Stromal cell of bone marrow (primary cell): Measurements from ENCODE around the gene C18orf32.
"Not testable (repeated sequence)": the region's sequence is repeated elsewhere in the genome, so short reads cannot be mapped to it uniquely, and the experiment has no call there.

Experiments used
- DNase-seq: peaks from one replicate; pipeline ENCODE4 v3.0.0-alpha.2; 2012; ENCODE audit warnings: low read depth

Gene C18orf32

DNA sequence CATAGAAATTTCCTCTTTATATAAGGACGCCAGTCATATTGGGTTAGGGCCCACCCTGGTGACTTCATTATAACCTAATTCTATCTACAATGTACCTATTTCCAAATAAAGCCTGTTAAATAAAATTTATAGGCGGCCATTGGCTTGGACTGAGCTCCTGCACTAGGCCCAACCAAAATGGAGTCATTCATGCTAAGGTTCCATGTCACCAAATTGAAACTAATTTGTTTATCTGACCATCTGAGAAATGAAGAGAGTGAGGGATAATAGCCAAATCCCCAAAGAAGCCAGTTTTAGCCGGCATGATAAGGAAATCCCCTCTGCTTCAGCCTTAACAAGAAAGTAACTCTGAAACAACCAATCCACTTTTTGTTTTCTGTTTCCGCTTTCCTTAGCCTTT, 19.4 kb downstream of the C18orf32 start:
- DNase-seq = no peak

DNA sequence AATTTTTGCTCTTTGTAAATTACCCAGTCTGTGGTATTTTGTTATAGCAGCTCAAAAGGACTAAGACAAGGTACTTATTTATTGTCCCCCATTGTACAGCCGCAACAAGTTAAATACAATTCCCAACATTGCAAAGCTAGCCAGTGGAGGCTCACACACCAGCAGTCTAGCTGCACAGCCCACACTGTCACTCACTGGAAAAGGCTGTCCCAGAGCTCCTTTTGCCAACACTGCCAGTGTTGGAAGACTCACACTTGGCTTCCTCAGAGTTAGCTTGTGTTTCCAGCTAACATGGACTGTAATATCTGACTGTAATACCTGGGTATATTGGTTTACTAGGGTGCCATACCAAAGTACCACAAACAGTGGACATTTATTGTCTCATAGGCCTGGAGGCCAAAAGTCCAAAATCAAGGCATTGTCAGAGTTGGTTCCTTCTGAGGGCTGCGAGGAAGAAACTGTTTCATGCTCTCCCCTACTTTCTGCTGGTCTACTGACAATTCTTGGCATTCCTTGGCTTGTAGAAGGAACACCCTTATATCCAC, 19.9 kb downstream of the C18orf32 start:
- DNase-seq = no peak

DNA sequence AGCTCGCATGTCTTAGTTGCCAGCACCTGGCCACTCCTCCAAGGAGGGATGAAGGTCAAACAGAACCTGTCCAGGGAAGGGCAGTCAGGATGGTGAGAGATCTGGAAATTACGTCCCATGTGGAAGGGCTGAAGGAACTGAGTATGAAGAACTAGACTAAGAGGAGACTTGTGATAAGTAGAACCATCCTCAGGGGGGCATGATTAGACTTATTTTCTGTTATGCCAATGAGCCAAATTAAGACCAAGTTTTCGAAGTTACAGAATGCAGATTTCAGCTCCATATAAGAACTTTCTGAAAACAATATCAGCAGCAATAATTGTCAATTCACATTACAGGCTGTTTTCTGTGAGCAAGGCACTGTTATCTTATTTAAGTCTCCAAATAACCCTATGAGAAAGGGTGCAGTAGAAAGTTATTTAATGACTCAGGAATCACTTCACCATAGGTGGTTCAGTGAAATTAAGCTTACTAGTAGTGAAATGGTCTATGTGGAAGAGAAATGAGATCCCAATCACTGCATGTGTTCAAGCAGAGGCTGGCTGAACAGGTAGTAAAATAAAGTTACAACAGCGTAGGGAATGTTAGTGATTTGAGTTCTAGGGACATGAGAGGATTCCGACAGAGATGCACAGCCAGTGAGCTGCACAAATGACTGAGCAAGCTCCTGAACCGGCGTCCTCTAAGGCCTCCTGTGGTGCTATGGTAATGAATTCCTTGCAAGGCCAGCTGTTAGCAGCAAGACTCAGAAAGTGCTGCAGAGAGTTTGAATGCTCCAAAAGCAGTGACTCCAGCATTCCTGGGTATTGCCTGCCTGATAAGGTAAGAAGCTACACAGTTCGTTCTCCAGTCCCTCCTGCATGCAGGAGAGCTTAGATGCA, 22.1 kb downstream of the C18orf32 start:
- no peak for DNase-seq

DNA sequence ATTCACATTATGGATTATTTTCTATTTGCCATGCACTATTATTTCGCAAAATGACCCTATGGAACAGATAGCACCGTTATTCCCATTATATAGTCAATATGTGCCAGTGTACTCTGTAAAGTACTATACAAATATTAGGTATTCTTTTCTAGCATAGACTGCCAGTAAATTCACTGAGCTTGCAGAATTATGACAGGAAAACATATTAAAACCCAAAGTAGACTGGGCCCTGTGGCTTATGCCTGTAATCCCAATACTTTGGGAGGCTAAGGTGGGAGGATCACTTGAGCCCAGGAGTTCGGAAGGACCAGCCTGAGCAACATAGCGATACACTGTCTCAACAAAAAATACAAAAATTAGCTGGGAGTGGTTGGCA, 25.4 kb downstream of the C18orf32 start:
- no peak for DNase-seq

DNA sequence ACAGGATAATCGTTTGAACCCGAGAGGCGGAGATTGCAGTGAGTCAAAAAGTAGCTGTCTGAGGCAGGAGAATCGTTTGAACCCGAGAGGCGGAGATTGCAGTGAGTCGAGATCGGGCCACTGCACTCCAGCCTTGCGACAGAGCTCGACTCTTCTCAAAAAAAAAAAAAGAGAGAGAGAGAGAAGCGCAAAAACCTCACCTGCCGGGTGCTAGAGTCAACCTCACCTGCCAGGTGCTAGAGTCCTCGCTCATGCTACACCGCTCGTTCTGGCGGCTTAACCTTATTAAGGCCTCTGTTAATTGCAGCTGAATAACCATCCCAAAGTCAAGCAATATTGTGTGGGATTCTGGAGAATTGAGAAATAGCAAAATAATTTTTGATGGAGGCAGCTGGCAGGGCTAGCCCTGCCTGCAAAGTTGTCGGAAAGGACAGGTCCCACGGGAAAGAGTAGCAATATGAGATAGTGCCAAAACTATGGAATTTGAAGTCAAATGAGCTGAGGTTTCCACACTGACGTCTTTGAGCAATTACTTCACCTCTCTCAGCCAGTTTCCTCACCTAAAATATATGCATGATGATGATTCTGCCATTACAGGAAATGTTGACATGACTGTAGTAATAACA, 25.9 kb downstream of the C18orf32 start:
- DNase-seq = peak; percentile 35

DNA sequence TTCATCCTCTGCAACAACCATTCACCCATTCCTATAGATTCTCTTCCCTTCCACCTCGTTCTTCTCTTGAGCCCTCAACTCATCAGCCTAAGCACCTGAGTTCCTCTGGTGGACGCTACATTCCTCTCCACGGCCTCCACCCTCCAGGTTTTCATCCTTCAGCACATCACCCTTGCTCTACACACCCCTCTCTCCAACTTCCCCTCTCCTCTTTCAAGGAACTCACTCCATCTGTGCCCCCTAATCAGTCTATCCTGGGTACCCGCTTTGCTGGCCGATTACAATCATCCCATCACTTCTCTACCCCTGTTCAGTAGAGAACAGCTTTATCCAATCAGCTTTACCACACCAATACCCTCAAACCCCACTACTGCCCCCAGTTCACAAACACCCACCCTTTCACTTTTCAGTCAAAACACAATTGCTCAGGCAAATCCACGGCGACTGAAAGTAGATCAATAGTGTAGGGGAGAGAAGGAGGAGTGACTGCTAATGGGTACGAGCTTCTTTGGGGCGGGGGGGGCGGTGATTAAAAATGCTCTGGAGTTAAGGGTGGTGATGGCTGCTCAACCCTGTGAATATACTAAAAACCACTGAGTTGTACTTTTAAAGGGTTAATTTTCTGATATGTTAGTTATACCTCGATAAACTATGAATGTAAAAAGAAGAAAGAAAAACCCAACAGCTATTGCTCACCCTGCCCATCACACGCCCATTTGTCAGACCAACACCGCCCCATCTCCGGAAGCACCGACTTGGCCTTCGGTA, 27.4 kb downstream of the C18orf32 start:
- no peak for DNase-seq

DNA sequence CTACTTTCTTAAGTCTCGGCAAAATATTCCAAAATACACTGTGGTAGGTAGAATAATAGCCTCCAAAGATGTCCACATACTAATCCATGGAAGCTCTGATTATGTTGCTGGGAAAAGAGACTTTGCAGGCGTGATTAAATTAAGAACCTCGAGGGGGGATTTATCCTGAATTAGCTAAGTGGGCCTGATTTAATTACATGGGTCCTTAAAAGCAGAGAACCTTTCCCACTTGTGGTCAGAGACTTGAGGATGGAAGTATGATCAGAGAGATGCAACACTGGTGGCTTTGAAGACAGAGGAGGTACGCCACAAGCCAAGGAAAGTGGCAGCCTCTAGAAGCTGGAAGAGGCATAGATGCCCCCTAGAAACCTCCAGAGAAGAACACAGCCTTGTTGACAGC, 29.4 kb downstream of the C18orf32 start:
- DNase-seq = no peak

DNA sequence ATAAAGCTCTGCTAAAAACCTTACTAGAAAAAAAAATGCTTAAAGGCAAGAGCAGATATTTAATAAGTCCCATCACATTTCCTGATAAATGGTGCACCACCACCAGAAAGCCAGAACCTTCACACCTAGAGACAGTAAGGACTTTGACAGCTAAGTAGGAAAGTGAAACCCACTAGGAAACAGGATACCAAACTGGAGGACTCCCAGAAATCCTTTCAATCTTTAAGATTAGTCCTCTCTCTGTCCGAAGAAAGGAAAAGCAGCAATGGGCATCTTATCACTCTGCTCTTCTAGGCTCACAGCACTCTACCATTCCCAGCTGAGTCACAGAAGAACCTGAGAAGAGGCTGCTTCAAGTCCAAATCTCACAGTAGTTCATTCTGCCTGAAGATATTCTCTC, 30.2 kb downstream of the C18orf32 start:
- DNase-seq = peak; percentile 18

DNA sequence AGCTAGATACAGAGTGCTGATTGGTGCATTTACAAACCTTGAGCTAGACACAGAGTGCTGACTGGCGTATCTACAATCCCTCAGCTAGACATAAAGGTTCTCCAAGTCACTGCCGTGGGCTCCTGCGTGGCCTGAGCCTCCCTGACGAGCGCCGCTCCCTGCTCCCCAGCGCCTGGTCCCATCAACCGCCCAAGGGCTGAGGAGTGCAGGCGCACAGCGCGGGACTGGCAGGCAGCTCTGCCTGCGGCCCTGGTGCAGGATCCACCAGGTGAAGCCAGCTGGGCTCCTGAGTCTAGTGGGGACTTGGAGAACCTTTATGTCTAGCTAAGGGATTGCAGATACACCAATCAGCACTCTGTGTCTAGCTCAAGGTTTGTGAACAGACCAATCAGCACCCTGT, 34.5 kb downstream of the C18orf32 start:
- DNase-seq = not testable (repeated sequence)

DNA sequence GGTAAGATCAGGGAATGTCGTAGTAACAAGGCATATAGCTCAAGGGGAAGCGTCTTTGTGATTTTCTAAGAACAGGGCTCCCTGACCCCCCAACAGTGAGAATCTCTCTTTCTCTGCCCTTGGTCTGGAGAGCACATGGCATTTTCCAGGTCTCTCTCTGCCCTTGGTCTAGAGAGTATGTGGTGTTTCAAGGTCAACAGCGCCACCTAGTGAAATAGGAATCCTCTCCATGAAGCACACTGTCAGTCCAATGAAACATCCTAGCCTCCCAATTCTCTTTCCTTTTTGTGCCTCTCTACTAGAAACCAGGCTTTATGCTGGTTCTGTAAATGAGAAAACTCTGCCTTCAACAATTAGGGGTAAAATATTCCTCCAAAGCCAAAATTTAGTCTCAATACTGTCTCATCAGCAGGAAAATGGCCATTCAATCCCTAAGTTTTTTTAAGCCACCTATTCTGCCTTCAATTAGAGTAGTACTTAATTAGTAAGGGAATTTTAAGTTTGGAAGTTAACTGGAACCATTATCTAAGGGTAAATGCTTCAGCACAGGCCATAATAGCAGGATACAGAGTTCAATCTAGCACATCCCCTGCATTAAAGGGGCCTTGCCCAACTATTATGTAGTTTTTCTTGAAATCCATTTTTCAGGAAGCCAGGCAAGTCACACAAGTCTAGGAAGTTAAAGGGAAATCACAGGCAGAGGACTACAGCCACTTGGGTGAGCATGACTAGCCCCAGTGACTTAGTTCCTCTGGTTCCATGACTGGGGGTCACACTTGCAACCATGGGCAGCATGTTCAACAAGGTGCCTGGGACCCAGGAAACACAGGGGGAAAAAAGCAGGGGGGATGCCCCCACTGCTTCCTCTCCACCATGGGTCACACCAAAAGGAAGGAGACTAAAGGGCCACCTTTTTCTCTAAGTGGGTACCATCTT, 39.0 kb downstream of the C18orf32 start:
- DNase-seq = peak; percentile 27

DNA sequence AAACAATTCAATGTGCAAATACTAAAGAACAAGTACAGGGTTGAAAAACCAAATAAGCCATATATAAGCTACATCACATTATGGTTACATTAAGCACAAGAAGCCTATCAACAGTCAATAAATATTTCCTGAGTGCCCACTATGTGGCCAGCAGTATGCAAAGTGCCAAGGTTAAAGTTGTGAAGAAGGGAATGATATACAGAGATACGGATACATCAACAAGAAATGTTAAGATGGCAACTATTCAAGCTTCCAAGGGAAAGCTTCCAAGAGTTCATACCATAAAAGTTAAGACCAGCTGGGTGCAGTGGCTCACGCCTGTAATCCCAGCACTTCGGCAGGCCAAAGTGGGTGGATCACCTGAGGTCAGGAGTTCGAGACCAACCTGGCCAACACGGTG, 40.6 kb downstream of the C18orf32 start:
- DNase-seq = no peak

DNA sequence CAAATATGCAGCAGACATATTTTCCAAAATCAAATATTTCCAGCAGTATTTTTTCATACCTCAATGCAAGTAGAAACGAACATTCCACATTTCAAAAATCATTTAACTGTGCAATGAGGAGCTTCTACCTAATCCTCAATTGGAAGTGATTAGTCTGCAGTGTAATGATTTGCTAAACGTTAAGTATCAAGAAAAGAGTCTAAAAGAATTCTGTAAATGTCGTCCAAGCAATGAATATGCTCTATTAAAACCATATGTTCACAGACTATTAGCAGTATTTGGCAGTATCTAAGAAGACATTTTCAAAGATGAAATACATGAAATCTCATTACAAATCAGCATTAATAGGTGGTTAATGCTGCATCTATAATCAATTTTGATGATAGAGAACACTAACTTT, 42.5 kb downstream of the C18orf32 start:
- DNase-seq = no peak

DNA sequence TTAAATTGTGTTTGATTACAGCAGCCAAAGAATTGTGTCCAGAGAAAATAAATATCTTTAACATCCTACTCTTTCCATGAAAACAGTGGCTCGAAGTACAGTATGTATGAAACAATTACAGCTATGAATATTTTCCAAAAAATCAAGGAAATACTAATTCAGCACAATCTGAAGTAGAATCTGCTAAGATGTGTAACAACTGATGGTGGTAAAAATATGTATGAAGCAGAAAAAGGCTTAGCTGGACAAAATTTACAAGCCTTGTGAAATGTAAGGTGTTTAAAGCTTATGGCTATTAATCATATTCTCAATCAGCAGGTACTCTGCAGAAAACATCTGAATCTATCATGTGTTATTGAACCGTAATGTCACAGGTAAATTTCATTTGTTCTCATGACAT, 43.2 kb downstream of the C18orf32 start:
- no peak for DNase-seq

DNA sequence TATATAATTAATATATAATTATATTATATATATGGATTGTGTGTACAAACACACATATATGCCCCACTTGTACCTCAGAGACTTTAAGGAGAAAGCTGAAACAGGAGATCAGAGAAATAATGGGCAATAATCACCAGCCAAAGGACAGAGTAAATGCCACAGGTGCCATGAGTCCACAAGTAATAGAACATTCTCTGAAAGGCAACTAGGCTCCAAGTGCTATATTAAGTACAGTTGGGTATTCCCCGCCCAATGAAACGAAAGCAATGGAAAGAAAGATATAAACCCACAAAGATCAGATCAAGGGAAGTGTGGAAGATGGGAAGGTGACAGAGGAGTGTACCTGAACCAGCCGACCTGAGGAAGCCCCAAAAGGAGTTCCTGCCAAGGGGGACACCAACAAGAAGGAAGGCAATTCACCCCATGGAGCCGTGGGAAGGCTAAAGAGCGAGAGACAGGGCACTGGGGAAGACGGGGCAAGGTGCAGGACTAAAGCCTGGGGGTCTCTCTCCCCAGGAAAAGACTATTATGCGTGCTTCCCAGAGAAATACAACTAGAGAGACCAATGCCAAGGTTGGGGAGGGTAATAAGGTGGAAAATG, 45.6 kb downstream of the C18orf32 start:
- DNase-seq = no peak

DNA sequence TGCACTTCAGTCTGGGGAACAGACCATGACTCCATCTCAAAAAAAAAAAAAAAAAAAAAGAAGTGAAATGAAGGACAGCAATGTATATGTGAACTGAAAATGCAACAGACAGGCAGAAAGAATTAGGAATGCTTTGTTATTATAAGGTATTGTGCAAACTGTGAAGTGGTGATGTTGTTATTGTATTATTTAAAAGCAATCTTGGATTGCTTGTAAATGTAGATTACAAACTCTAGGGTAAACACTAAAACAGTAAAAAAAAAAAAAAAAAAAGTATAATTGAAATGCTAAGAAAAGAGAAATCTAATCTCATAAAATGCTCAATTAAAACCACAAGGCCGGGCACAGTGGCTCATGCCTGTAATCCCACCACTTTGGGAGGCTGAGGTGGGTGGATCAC, 51.9 kb downstream of the C18orf32 start:
- no peak for DNase-seq

DNA sequence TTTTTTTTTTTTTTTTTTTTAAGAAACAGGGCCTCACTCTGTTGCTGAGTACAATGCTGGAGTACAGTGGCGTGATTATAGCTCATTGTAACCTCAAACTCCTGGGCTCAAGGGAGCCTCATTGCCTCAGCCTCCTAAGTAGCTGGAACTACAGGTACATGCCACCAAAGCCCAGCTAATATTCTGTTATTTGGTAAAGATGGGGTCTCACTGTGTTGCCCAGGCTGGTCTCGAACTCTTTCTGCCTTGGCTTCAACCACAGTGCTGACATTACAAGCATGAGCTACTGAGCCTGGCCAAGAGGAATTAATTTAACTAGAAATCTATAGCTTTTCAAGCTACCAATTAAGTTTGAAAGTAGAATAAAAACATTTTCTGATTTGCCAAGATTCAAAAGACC, 54.4 kb downstream of the C18orf32 start:
- no peak for DNase-seq

DNA sequence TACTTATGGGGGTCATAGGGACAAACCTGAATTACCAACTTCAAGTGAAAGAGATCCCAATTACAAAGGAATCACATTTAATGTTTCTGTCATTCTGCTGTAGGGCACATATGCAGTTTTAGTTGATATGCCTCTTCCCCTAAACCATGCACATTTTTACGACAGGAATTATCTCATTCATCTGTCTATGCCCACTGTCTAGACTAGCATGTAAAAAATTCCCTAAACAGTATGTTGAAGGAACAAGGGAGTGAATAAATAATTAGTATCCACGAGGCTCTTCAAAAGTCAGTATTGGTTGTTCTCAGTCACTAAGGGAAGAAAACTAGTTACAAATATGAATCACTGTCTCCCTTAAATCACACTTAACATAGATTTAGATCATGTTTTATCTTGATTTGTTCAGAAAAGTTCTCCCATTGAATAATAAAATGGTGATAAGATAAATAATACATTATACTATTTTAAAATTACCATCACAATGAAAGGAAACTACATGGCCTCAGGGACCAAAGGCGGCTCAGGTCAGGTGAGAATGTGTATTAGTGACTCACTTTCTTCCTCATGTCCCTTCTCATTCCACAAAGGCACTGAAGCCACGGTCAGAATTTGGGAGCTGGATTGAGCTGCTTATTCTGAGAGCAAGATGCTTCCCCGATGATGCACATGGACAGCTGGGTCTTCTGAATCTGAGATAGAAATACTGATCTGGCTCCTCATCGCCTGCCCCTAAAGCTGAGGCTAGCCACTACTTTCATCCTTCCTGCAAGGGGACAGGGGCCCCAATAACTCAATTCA, 55.7 kb downstream of the C18orf32 start:
- DNase-seq = no peak
